Measurements from ENCODE around the gene ELMO1. TPM values are rescaled to one million over a fixed set of nuclear protein-coding genes. Genes with fewer than 3 reads are reported as not detected.

Gene ELMO1, protein sequence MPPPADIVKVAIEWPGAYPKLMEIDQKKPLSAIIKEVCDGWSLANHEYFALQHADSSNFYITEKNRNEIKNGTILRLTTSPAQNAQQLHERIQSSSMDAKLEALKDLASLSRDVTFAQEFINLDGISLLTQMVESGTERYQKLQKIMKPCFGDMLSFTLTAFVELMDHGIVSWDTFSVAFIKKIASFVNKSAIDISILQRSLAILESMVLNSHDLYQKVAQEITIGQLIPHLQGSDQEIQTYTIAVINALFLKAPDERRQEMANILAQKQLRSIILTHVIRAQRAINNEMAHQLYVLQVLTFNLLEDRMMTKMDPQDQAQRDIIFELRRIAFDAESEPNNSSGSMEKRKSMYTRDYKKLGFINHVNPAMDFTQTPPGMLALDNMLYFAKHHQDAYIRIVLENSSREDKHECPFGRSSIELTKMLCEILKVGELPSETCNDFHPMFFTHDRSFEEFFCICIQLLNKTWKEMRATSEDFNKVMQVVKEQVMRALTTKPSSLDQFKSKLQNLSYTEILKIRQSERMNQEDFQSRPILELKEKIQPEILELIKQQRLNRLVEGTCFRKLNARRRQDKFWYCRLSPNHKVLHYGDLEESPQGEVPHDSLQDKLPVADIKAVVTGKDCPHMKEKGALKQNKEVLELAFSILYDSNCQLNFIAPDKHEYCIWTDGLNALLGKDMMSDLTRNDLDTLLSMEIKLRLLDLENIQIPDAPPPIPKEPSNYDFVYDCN
- 0.29 and 0.36 TPM in 2 replicates for total RNA-seq (2014; rRNA removed; shearing (Covaris generic))

DNA sequence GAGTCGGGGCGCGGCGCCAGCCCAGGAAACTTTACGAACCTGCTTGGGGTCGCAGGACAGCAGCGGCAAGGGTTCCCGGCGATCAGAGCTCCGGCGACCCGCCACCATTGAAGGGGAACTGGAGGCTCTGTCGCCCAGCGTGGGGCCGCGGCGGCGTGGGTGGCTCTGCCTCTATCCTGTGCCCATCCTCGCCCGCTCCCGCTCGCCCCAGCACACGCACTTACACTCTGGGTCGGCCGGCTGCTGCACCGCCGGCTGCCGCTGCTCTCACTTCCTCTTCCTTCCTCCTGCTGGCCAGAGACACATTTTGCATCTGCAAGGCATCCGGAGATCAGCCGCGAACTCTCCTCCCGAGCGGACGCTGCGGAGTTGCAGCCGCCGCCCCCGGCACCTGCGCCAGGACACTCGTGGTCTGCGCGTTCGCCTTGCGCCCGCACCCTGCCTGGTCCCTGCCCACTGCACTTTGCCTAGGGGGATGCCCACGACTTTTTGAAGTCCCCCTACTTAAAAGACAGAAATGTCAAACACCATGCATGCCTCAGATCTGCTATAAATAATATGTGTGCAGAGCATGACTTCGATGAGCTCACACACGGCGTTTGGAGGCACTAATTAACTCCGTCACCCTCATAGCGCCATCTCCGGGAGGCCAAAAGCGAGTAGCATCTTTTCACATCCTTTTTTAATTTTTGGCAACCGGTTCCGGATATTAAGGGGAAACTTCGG lies at the start of gene ELMO1:
TSS of gene ELMO1 (minus strand) at position 229 of the 726 bp plus-strand sequence. CDS start 106,174 bp downstream, outside the sequence.
- DNase-seq (ENCODE audit: low read depth) = peak; percentile 16

DNA sequence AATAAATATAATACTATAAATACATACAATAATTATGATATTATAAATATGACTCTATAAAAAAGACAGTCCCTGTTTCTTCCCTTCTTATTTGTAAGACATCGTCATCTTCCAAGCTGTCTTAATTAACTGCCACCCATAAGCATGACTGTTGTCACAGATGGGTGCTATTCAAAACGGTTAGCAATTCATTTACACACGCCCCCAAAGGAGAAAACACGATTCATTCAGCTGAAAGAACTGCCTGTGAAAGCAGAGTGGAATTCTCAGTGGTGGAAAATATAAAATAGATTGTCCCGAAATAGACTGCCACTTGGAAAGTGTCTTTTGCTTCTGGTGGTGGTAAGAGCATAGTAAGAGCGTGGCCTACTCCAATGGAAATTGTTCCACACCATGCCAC lies 48.9 kb upstream of the ELMO1 start:
- no peak for DNase-seq (ENCODE audit: low read depth)

DNA sequence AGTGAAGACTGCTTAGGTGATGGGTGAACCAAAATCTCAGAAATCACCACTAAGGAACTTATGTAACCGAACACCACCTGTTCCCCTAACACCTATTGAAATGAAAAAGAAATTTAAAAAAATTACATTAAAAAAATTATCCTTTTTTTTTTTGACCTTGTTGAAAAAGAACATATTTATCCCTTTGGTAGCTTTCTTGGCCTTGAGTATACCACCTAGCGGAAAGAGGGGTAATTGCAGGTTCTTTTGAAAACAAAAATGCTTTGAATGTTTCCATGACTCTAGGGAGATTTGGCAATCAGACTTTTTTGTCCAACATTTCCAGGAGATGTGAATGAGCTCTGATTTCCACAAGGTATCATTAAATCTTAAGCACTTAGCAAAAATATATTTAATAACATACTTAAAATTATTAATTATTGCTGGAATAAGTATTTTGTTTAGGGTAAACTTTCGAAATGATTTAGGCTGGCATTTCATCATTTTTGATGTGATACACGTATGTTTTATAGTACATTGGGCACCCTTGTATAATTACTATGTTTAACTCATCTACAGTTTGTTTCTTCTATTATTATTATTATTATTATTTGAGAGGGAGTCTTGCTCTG lies 47.0 kb upstream of the ELMO1 start:
- DNase-seq (ENCODE audit: low read depth) = peak; percentile 5

DNA sequence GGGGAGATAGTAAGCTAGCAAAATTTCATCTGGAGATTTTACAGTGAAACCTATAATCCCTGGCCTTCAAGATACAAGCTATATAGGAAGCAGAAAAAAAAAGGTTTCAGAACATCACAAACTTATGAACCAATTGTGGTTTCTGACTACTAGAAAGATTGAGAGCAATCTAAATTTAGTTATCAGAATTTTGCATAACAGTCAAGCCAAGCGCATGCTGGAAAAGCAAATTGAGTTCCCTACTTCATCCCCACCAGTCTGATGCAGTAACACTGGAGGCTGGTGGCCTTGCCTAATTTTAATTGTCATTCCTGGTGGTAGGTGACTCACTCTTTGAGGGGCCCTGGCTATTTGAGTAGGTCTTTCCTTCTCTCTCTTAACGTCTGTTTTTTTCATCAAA lies 46.3 kb upstream of the ELMO1 start:
- no peak for DNase-seq (ENCODE audit: low read depth)

DNA sequence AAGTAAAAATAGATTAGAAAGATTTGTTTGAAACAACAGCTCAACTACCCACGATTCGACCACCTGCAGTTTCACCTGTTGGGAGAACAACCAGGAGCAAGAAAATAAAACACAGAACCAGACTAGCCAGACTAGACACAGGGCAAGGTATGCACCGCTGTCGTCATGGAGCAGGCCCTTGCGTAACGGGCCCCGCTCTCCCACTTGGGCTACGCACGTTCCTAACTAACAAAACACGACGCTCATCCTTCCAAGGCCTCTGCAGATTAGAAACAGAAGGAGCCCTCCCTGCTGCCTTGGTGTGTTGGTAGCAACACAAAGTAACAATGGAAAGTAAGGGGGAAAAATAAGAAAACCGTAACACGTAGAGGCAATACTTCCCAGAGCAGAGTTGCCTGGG lies 45.1 kb upstream of the ELMO1 start:
- DNase-seq (ENCODE audit: low read depth) = no peak

DNA sequence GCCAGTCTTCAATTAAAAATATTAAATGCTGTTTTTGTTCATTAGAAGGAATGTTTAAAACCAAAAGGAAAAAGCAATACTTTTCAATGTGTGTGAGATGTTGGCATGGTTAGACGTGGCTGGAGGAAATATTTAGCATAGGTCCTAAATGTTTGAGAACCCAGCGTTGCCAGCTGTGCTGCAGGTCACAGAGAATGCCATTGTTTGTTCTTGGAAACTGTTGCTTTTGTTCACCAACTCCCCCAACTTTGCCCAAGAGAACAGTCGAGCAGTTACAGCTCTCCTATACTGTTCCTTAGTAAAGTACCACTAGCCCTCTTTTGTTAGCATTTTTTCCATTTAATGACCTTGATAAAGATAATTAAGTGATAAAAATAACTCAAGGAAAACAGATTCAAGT lies 44.5 kb upstream of the ELMO1 start:
- no peak for DNase-seq (ENCODE audit: low read depth)

DNA sequence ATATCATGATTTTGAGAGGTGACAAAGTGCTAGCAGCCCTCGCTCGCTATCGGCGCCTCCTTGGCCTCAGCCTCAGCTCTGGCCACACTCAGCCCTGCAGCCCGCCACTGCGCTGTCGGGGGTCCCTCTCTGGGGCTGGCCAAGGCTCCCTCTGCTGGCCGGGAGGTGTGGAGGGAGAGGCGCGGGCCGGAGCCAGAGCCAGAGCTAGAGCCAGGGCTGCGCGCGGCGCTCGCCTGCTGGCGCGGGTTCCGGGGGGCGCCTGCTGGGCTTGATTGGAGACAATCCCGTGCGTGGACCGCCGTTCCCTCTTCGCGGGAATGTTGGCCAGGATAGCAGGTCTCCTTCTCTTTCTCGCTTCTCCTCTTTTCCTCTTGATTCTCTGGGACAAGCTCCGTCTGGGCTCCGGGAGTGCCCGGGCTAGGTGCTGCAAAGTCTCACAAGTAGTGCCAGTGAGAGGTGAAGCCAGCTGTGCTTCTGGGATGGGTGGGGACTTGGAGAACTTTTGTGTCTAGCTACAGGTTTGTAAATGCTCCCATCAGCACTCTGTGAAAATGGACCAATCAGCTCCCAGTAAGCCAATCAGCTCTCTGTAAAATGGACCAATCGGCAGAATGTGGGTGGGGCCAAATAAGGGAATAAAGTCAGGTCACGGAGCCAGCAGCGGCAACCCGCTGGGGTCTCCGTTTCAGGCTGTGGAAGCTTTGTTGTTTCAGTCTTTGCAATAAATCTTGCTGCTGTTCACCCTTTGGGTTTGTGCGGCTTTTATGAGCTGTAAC lies 43.4 kb upstream of the ELMO1 start:
- DNase-seq (ENCODE audit: low read depth) = no peak

DNA sequence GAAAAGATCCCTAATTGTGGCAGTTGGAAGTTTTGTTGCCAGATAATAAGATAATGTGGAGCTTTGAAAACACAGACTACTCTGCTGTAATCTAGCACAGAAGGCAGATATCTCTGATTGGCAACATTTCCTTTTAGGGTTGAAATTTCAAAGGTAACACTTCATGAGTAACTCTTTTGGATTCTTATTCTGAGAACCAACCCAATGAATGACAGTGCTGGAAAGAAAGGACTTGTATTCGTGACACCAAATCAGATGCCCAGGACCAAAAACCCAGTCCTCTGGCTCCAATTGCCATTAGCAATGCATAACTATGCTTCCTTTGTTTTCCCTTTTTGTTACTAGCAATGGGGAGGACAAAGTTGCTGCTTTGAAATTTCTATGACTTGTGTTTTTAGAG lies 41.0 kb upstream of the ELMO1 start:
- no peak for DNase-seq (ENCODE audit: low read depth)

DNA sequence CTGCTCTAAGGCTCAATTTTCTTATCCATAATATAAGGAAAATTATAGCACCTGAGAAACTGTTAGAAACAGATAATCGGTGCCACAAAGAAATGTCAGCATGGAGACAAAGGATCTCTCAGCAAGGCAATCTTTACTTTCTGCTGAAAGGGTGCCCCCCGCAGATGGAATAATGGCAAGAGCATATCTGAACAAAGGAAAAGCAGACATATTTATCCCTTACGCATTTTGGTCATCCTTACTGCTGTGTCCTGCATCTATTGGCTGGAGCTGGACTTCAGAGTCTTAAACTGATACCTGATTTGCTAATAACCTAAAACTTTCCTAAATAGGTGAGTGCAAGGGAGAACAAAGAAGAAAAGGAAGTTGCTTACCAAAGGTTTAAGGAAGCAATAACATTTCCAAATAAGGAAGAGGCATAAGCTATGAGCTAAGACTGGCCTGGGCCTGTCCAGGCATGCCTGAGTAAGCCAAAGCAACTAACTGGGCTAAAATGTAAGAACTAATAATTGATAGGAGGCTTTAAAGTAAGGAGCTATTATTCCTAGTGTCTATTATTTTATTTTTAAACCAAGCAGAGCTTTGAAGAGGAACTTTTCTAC lies 39.6 kb upstream of the ELMO1 start:
- DNase-seq (ENCODE audit: low read depth) = no peak

DNA sequence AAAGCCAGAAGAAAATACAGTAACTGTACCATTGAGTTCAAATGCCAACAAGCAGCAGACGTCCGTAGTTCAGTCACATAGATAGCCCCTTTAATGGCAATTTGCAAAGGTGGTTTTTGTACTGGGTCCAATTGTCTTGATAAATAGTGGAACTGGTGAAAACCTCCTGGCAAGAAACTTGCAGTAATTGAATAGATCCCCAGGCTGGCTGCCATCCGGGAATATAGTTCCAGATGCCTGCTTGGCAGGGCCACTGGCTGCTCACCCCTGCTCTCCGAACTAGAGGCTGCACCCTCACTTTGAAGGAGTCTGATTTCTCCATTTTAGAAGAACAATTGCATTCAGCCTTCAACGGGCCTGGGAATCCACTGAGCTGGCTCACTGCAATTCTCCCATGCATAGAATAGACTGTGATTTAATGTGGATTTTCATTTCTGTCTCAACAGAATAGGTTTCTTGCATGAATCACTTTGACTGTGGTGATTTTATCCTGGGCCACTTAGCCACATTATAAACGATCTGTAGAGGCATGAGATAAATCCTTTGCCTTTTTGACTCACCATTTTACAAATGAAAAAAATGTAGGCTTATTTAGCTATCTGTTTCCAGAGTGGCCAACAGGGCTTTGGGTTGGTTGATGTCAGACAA lies 35.9 kb upstream of the ELMO1 start:
- no peak for DNase-seq (ENCODE audit: low read depth)

DNA sequence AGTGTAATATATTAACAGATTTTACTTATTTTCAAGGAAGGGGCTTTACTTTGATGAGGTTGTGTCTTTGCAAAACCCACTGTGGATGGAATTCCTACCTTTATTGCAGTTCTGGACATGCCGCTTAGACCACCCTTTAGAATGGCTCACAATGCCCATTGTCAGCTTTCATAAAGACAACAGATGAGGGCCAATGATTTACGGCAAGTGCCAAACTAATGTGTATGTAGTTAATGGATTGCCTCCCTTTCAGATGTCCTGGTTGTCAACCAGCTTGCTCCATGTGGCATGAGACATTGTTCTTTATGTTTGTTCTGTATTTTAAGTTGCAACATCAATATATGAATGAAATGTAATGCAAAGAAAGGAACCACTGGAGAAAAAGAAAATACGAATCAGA lies 35.0 kb upstream of the ELMO1 start:
- no peak for DNase-seq (ENCODE audit: low read depth)

DNA sequence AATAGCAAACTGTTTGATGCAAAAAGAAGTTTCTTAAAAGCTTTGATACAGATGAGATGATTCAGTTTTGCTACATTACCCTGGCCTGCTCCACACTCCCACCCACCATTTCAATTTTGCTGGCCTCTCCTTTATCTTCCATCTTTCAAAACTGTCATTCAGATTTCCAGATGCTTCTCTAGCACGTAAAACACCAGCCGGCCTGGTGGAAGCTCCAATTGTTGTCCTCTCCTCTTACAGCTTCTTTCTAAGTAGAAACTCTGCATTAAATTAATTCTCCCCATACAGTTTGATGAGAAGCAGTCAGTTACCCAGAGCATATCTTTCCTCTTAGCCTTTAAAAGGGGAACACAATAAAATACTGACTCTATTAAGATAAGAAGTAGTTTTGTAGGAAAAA lies 34.3 kb upstream of the ELMO1 start:
- no peak for DNase-seq (ENCODE audit: low read depth)

DNA sequence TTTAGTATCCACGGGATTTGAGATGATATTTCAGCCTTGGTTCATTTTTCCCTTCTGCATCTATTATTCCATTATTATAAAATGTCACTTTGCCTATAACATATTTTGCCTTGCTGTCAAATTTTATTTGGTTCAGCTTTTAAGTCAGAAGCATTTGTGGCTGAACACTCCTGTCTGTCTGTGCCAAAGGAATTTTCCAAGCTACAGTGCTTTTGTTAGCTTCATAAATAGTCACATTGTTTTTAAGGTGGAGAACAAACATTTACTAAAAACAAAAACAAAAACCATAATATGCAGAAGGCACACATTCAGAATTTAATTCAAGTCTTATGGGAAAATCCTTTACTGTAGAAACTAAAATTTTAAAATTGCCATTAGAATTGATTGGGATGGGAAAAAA lies 33.8 kb upstream of the ELMO1 start:
- DNase-seq (ENCODE audit: low read depth) = no peak

DNA sequence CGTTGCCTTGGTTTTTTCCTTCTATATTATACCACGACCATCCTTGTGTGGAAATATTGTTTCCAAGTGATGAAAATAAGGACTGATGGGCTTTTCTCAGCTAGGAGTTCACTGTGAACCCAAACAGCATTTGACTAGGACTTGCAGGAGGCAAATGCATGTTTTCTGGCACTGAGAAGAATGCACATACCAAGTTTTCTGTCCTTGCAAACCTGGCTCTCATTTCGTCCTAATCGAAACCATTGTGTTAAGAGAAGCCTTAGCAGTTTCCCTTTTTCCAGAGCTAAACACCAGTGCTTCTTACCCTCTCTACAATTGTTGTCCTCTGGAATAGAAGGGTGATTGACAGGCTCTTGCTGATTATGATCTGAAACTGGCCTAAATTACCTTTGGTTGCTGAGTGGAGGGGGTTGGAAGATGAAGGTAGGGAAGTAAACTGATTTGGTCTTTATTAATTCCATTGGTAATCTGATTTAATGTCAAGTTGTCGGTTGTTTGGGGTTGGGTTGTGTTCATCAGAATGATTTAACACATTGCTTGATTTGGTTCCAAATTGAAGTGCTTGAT lies 33.1 kb upstream of the ELMO1 start:
- no peak for DNase-seq (ENCODE audit: low read depth)

DNA sequence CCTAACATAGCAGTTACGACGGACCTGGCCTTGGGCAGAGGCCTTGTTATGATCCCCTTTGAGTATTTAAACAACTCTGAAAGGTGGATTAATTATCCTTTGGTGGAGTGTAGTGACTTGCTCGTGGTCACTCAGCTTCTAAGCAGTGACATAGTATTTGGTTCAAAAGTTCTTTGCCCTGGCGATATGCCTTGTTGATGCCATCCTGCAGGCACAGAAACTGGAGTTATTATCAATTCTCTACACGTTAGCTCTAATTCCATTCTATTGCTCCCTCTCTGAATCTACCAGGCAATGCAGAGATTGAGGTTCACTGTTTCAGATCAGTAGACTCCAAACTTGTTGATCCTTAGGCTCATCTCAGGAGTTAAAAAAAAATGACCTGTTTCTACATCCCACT lies 32.5 kb upstream of the ELMO1 start:
- DNase-seq (ENCODE audit: low read depth) = no peak

DNA sequence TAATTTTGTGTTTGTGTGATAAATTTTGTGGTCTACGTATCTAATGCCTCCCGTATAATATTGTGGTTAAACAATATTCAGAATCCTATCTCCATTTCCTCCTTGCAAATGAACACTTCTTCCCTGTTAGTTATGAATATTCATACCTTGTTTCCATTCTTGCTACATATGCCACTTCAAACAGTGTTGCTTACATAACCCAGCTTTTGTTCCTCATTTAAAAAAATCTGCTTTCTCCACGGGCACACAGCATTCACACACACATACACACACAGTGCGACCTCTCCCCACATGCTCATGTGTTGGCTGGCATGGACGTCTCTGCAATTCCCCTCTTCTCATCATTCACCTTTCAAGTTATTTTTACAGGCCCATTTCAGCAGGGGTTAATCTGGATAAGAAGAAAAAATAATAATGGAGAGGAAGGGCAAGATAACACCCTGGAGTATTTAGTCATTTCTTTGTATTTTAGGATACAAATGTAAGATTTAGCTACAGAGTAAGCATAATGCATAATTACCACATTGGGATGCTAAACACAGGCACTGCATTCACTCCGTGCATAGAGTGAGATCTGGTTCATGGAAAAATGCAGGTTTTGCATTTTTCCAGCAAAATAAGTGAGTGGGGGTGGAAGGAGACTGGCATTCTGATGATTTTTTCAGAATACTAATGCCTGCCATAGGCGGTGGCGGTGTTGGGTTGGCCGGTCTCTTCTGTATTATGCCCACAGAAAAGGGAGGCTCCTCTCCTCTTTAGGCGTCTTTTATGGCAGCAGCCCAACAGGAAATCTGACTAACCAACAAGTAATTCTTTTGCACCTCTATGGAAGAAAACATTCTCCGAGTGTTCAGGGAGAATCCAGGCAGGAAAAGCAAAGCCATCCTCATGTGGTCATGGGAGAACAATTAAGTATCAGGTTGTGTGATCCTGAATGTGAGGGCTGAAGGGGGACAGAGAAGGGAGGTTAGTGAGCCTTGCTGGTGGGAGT lies 31.7 kb upstream of the ELMO1 start:
- no peak for DNase-seq (ENCODE audit: low read depth)

DNA sequence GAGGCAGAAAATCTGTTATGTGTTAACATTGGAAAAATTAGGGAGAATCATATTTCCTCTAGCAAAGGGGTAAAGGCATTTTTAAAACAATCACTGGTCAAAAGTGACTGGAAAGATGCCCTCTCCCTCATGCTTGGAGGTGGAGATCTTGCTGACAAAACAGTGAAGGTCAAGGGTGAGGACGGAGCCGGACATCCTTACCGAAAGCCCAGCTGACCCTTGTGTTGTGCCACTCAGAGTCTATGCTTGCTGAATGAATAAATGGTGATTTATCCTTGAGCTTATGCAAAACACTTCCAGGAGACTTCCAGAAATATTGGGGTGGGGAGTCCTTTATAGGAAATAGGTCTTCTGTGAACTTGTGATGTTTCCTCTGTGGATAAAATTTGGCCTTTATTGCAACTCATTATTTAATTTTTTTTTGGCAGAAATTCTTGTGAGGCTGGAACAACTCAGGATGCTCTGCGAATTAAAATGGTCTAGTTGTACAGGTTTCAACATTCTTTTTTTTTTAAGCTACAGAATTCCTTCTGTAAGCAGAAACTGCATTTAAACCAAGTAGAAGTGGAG lies 28.3 kb upstream of the ELMO1 start:
- DNase-seq (ENCODE audit: low read depth) = no peak

DNA sequence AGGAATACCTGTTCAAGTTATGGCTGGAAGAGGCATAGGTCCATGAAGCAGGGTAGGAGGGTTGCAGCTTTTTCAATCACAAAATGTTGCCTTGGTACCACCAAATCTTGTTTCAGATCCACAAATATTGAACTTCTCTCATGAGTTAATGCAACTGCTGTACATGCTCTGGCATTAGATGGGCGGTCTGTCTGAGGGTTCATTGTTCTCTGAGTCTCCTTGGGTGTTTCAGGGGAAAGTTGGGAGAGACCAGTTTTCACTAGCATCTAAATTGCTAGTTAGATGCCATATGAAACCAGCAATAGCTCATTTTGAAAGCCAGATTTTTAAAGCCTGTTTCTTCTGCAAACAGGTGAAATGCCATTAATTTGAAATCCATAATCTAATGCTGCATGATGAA lies 27.8 kb upstream of the ELMO1 start:
- DNase-seq (ENCODE audit: low read depth) = no peak

All from RPMI7951 (cell line).